MM.1S (cell line): Measurements from ENCODE around the gene SLC6A3.

Experiments
- DNase-seq: peaks from one replicate; pipeline ENCODE4 v3.0.0-alpha.2; 2015
- H2AFZ ChIP-seq: fragments of 300-600 bp; sonication (generic); 2 replicates; pipeline ENCODE4 v1.6.0; 2016; ENCODE audit warnings: antibody characterized with exemption, low read length
- H3F3A ChIP-seq: fragments of 300-600 bp; sonication (generic); 2 replicates; pipeline ENCODE4 v1.6.1; 2016; ENCODE audit warnings: mild to moderate bottlenecking, antibody characterized with exemption, low read length, moderate library complexity, mixed read lengths; ENCODE audit not compliant: insufficient read depth
- H3K27ac ChIP-seq: fragments of 300-600 bp; sonication (generic); 2 replicates; pipeline ENCODE4 v1.5.1; 2016; ENCODE audit warnings: mild to moderate bottlenecking, low read length
- H3K27me3 ChIP-seq: fragments of 300-600 bp; sonication (generic); replicated peaks from 2 replicates; pipeline ENCODE4 v1.6.0; 2016; ENCODE audit warnings: low read length; ENCODE audit not compliant: insufficient read depth
- H3K36me3 ChIP-seq: fragments of 300-600 bp; sonication (generic); replicated peaks from 2 replicates; pipeline ENCODE4 v1.6.1; 2016; ENCODE audit warnings: mild to moderate bottlenecking, low read length, mixed read lengths; ENCODE audit not compliant: insufficient read depth
- H3K4me1 ChIP-seq: fragments of 300-600 bp; sonication (generic); 2 replicates; pipeline ENCODE4 v1.6.1; 2016; ENCODE audit warnings: low read length, mixed read lengths
- H3K4me2 ChIP-seq: fragments of 300-600 bp; sonication (generic); 2 replicates; pipeline ENCODE4 v1.6.0; 2016; ENCODE audit warnings: low read depth, low read length
- H3K4me3 ChIP-seq: fragments of 300-600 bp; sonication (generic); 2 replicates; pipeline ENCODE4 v1.5.1; 2016; ENCODE audit warnings: low read length, mixed read lengths
- H3K79me2 ChIP-seq: fragments of 300-600 bp; sonication (generic); 2 replicates; pipeline ENCODE4 v1.6.1; 2016; ENCODE audit warnings: mixed run types, low read length, mixed read lengths
- H3K9ac ChIP-seq: fragments of 300-600 bp; sonication (generic); 2 replicates; pipeline ENCODE4 v1.6.1; 2016; ENCODE audit warnings: low read length, mixed read lengths
- H3K9me2 ChIP-seq: fragments of 300-600 bp; sonication (generic); replicated peaks from 2 replicates; pipeline ENCODE4 v1.6.1; 2016; ENCODE audit warnings: mild to moderate bottlenecking, low read length, mixed read lengths; ENCODE audit not compliant: insufficient read depth
- H3K9me3 ChIP-seq: fragments of 300-600 bp; sonication (generic); replicated peaks from 2 replicates; pipeline ENCODE4 v1.6.1; 2016; ENCODE audit warnings: mild to moderate bottlenecking, low read length, mixed read lengths; ENCODE audit not compliant: insufficient read depth
- H4K20me1 ChIP-seq: fragments of 300-600 bp; sonication (generic); 2 replicates; pipeline ENCODE4 v1.6.1; 2016; ENCODE audit warnings: mild to moderate bottlenecking, low read length, moderate library complexity, mixed read lengths; ENCODE audit not compliant: insufficient read depth
- CTCF ChIP-seq: fragments of 300-600 bp; sonication (generic); IDR thresholded peaks from 2 replicates; pipeline ENCODE4 v1.5.1; 2016; ENCODE audit warnings: antibody characterized with exemption, low read length, mixed read lengths
- EZH2 ChIP-seq: fragments of 300-600 bp; sonication (generic); optimal IDR thresholded peaks from 2 replicates; pipeline ENCODE3; 2017; ENCODE audit warnings: low read depth, mild to moderate bottlenecking, antibody characterized with exemption, low read length, mixed read lengths
- EZH2phosphoT487 ChIP-seq: fragments of 300-600 bp; sonication (generic); IDR thresholded peaks from 2 replicates; pipeline ENCODE4 v1.6.1; 2018; ENCODE audit warnings: antibody characterized with exemption, low read length

Gene SLC6A3

GRCh38 chr5:1443991-1444360 is 1.3 kb downstream of the SLC6A3 start:
- no peaks in the 10 kb centered on the region for H3K4me1 ChIP-seq
- H3K9me2 ChIP-seq: no peaks in the 10 kb centered on the region
- TF ChIP-seq EZH2phosphoT487 (no peak), CTCF (no peak), EZH2 (no peak)
- no peaks in the 10 kb centered on the region for H3K79me2 ChIP-seq
- H3K4me3 ChIP-seq: no peak overlapping the region
- peaks cover 44% of the 10 kb centered on the region; the same call in 1 of the 2 replicates for H3K27me3 ChIP-seq
- DNase-seq: no peak
- H3K4me2 ChIP-seq: no peak overlapping the region
- no peaks in the 10 kb centered on the region for H3K36me3 ChIP-seq
- H2AFZ ChIP-seq: no peak overlapping the region
- no peaks in the 10 kb centered on the region for H4K20me1 ChIP-seq
- no peak overlapping the region for H3K27ac ChIP-seq
- no peak overlapping the region for H3K9ac ChIP-seq
- no peaks in the 10 kb centered on the region for H3F3A ChIP-seq
- no peaks in the 10 kb centered on the region for H3K9me3 ChIP-seq

- no peaks in the 10 kb centered on the region for H3F3A ChIP-seq
- no peak overlapping the region for H3K9ac ChIP-seq
- H4K20me1 ChIP-seq: no peaks in the 10 kb centered on the region
- no peaks in the 10 kb centered on the region for H3K79me2 ChIP-seq
- TF ChIP-seq CTCF (no peak), EZH2 (no peak), EZH2phosphoT487 (no peak)
- H3K9me2 ChIP-seq: no peaks in the 10 kb centered on the region
- H3K27me3 ChIP-seq: peaks cover 52% of the 10 kb centered on the region
- H3K4me3 ChIP-seq: no peak overlapping the region
- H2AFZ ChIP-seq: no peak overlapping the region
- no peak for DNase-seq
- H3K4me1 ChIP-seq: no peaks in the 10 kb centered on the region
- H3K4me2 ChIP-seq: no peak overlapping the region
- H3K9me3 ChIP-seq: no peaks in the 10 kb centered on the region
- no peaks in the 10 kb centered on the region for H3K36me3 ChIP-seq
- no peak overlapping the region for H3K27ac ChIP-seq
Observed at GRCh38 chr5:1443171-1443570, 2.1 kb downstream of the SLC6A3 start.

GRCh38 chr5:1442222-1443145 is 2.8 kb downstream of the SLC6A3 start:
- Histone ChIP-seq H3K9me3 (no peaks in the 10 kb centered on the region), H3K9ac (no peak overlapping the region), H3K79me2 (no peaks in the 10 kb centered on the region), H3F3A (no peaks in the 10 kb centered on the region), H3K27ac (no peak overlapping the region), H3K4me3 (no peak overlapping the region), H3K4me1 (no peaks in the 10 kb centered on the region), H4K20me1 (no peaks in the 10 kb centered on the region), H3K4me2 (no peak overlapping the region), H3K27me3 (peaks cover 58% of the 10 kb centered on the region), H3K36me3 (no peaks in the 10 kb centered on the region), H2AFZ (no peak overlapping the region), H3K9me2 (no peaks in the 10 kb centered on the region)
- no peak for DNase-seq
- TF ChIP-seq EZH2phosphoT487 (no peak), EZH2 (no peak), CTCF (no peak)
